Neural crest cell (in vitro differentiated cells): ENCODE measurements around the gene ACP4. TPM values are rescaled to one million over a fixed set of nuclear protein-coding genes. Genes with fewer than 3 reads are reported as not detected.
A peak's percentile ranks its signal among the peaks of the same experiment; 100 is the strongest.

Experiments
- DNase-seq: peaks from one replicate; pipeline ENCODE4 v3.0.0; 2021; ENCODE audit warnings: low read depth, mixed read lengths, low spot score
- H3K27ac Mint-ChIP-seq: one replicate; pipeline ENCODE4 v1.8.0; 2021; ENCODE audit warnings: mild to moderate bottlenecking, mixed read lengths; ENCODE audit not compliant: unreplicated experiment
- H3K27me3 Mint-ChIP-seq: 2 replicates; pipeline ENCODE4 v1.8.0; 2021; ENCODE audit warnings: low read depth, mild to moderate bottlenecking, mixed read lengths
- H3K36me3 Mint-ChIP-seq: 2 replicates; pipeline ENCODE4 v1.8.0; 2021; ENCODE audit warnings: low read depth, mild to moderate bottlenecking, mixed read lengths
- H3K4me1 Mint-ChIP-seq: 2 replicates; pipeline ENCODE4 v1.8.0; 2021; ENCODE audit warnings: mixed read lengths
- H3K4me3 Mint-ChIP-seq: one replicate; pipeline ENCODE4 v1.8.0; 2021; ENCODE audit warnings: mild to moderate bottlenecking, mixed read lengths
- H3K9me3 Mint-ChIP-seq: 2 replicates; pipeline ENCODE4 v1.8.0; 2021; ENCODE audit warnings: mixed read lengths
- total RNA-seq: library from RNA; stranded (reverse); gene quantifications from 2 replicates; pipeline ENCODE4 v1.2.1, GENCODE V29; 2021
- TF ChIP-seq, protein P1 (sequence below): fragments of 200-600 bp; sonication (generic); conservative IDR thresholded peaks from 2 replicates; pipeline ENCODE4 v1.5.0; 2021; ENCODE audit warnings: antibody characterized with exemption, mild to moderate bottlenecking

The ACP4 gene
- total RNA-seq, 1 donor from 2014 or later: not detected

DNA sequence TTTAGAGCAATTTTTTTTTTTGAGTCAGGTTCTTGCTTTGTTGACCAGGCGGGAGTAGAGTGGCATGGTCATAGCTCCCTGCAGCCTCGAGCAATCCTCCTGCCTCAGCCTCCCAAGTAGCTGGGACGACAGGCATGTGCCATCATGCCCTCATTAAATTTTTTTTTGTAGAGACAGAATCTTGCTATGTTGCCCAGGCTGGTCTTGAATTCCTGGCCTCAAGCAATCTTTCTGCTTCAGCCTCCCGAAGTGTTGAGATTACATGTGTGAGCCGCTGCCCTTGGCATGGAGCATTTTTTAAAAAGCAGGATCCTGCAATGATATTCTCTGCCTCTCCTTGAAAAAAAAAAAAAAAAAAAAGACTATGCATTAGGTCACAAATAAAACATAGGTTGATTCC is 14.1 kb upstream of the ACP4 start:
- Mint-ChIP-seq H3K36me3 (no peaks in the 10 kb centered on the region), H3K4me1 (peaks cover 15% of the 10 kb centered on the region), H3K27me3 (peaks cover 83% of the 10 kb centered on the region), H3K4me3 (no peak overlapping the region), H3K9me3 (no peaks in the 10 kb centered on the region), H3K27ac (no peak overlapping the region)
- TF ChIP-seq, protein P1, sequence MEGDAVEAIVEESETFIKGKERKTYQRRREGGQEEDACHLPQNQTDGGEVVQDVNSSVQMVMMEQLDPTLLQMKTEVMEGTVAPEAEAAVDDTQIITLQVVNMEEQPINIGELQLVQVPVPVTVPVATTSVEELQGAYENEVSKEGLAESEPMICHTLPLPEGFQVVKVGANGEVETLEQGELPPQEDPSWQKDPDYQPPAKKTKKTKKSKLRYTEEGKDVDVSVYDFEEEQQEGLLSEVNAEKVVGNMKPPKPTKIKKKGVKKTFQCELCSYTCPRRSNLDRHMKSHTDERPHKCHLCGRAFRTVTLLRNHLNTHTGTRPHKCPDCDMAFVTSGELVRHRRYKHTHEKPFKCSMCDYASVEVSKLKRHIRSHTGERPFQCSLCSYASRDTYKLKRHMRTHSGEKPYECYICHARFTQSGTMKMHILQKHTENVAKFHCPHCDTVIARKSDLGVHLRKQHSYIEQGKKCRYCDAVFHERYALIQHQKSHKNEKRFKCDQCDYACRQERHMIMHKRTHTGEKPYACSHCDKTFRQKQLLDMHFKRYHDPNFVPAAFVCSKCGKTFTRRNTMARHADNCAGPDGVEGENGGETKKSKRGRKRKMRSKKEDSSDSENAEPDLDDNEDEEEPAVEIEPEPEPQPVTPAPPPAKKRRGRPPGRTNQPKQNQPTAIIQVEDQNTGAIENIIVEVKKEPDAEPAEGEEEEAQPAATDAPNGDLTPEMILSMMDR: no peak
- DNase-seq: no peak

- no peak overlapping the region for H3K27ac Mint-ChIP-seq
- no peak for DNase-seq
- H3K36me3 Mint-ChIP-seq: no peaks in the 10 kb centered on the region
- H3K4me3 Mint-ChIP-seq: no peak overlapping the region
- TF ChIP-seq, protein P1: no peak
- peaks cover 89% of the 10 kb centered on the region for H3K27me3 Mint-ChIP-seq
- peaks cover 15% of the 10 kb centered on the region for H3K4me1 Mint-ChIP-seq
- H3K9me3 Mint-ChIP-seq: no peaks in the 10 kb centered on the region
Measured at GRCh38 chr19:50777261-50777660, 13.0 kb upstream of the ACP4 start.

DNA sequence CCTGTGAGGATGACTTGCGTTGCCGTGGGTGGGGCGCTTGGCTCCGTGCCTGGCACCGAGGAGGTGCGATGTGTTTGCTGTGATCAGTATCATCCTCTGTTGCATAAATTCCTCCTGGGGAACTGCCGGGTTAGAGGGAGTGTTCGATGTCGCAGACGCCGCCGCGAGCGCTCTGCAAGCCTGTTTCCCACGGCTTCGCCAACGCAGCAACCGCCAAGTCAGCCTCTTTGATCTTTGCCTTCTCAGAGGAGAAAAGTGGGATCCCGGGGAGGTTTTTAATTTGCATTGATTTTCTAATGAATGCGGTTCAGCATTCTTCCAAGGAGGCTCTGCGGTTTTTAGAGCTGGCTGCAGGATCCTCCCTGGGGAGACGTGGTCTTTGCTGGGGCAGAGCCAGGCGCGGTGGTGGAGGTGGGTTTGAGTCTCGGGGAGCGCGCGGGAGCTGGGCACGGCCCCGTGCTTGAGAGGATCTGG is 12.3 kb upstream of the ACP4 start:
- Mint-ChIP-seq H3K36me3 (no peaks in the 10 kb centered on the region), H3K4me1 (peaks cover 15% of the 10 kb centered on the region), H3K27me3 (peaks cover 92% of the 10 kb centered on the region), H3K9me3 (no peaks in the 10 kb centered on the region), H3K4me3 (no peak overlapping the region), H3K27ac (no peak overlapping the region)
- DNase-seq: peak; percentile 18
- TF ChIP-seq, protein P1: no peak

GRCh38 chr19:50778906-50779430 is 11.2 kb upstream of the ACP4 start:
- DNase-seq: no peak
- no peak overlapping the region for H3K27ac Mint-ChIP-seq
- H3K4me1 Mint-ChIP-seq: peaks cover 20% of the 10 kb centered on the region
- no peak overlapping the region for H3K4me3 Mint-ChIP-seq
- no peaks in the 10 kb centered on the region for H3K36me3 Mint-ChIP-seq
- TF ChIP-seq, protein P1: no peak
- no peaks in the 10 kb centered on the region for H3K9me3 Mint-ChIP-seq
- H3K27me3 Mint-ChIP-seq: peaks cover 89% of the 10 kb centered on the region

- TF ChIP-seq, protein P1: no peak
- Mint-ChIP-seq H3K4me3 (no peak overlapping the region), H3K27ac (no peak overlapping the region), H3K36me3 (no peaks in the 10 kb centered on the region), H3K27me3 (peaks cover 82% of the 10 kb centered on the region), H3K9me3 (no peaks in the 10 kb centered on the region), H3K4me1 (peaks cover 22% of the 10 kb centered on the region)
- no peak for DNase-seq
Measured at GRCh38 chr19:50779504-50780457, 10.4 kb upstream of the ACP4 start.
